RWPE2 (cell line): ENCODE data around the gene COPZ1.
A peak's percentile ranks its signal among the peaks of the same experiment; 100 is the strongest.

Experiments used
- ATAC-seq: fragments of 200-7000 bp; cut with Tn5 transposase; 3 replicates; pipeline ENCODE4 v1.9.1; 2021; ENCODE audit warnings: low read depth
- DNase-seq: peaks from one replicate; pipeline ENCODE4 v3.0.0-alpha.2; 2020; ENCODE audit warnings: low spot score
- H3K27ac ChIP-seq: fragments of 450-650 bp; 2 replicates; pipeline ENCODE4 v1.5.1; 2017; ENCODE audit warnings: mild to moderate bottlenecking; ENCODE audit not compliant: poor library complexity, severe bottlenecking
- H3K27me3 ChIP-seq: fragments of 250-450 bp; sonication (Bioruptor Pico); 2 replicates; pipeline ENCODE4 v1.5.1; 2021; ENCODE audit warnings: mild to moderate bottlenecking, moderate library complexity; ENCODE audit not compliant: insufficient read depth, poor library complexity, severe bottlenecking
- H3K36me3 ChIP-seq: fragments of 250-450 bp; sonication (Bioruptor Pico); 2 replicates; pipeline ENCODE4 v1.5.1; 2020; ENCODE audit warnings: low read depth, mild to moderate bottlenecking, moderate library complexity
- H3K4me1 ChIP-seq: fragments of 250-450 bp; sonication (Bioruptor Pico); 2 replicates; pipeline ENCODE4 v1.5.1; 2021; ENCODE audit warnings: mild to moderate bottlenecking, moderate library complexity; ENCODE audit not compliant: insufficient read depth, poor library complexity, severe bottlenecking
- H3K4me3 ChIP-seq: fragments of 250-450 bp; sonication (Bioruptor Pico); 2 replicates; pipeline ENCODE4 v1.5.1; 2021; ENCODE audit warnings: mild to moderate bottlenecking, moderate library complexity; ENCODE audit not compliant: severe bottlenecking
- H3K9me3 ChIP-seq: fragments of 250-450 bp; sonication (Bioruptor Pico); 2 replicates; pipeline ENCODE4 v1.5.1; 2021; ENCODE audit warnings: mild to moderate bottlenecking, moderate library complexity; ENCODE audit not compliant: severe bottlenecking
- CTCF ChIP-seq: fragments of 450-650 bp; IDR thresholded peaks from one replicate; pipeline ENCODE4 v1.5.1; 2017; ENCODE audit warnings: mild to moderate bottlenecking, moderate library complexity; ENCODE audit not compliant: poor library complexity, severe bottlenecking

COPZ1 gene

GRCh38 chr12:54324617-54325441 is at the start of gene COPZ1:
COPZ1 (plus strand) TSS chr12:54325131; CDS start chr12:54325164, 33 bp downstream.
- TF ChIP-seq CTCF = peak; percentile 96
- Histone ChIP-seq H3K4me1 (peaks cover 36% of the 10 kb centered on the region), H3K27ac (peak within 1 kb of the TSS; percentile 58), H3K4me3 (peak within 1 kb of the TSS; percentile 70), H3K9me3 (no peaks in the 10 kb centered on the region), H3K36me3 (peaks cover 21% of the 10 kb centered on the region), H3K27me3 (no peaks in the 10 kb centered on the region)
- peak; percentile 97 for ATAC-seq
- DNase-seq = peak; percentile 93

GRCh38 chr12:54276368-54276767 is 48.6 kb upstream of the COPZ1 start:
- Histone ChIP-seq H3K4me3 (no peak overlapping the region), H3K27ac (no peak overlapping the region), H3K36me3 (peaks cover 66% of the 10 kb centered on the region), H3K27me3 (no peaks in the 10 kb centered on the region), H3K4me1 (peaks cover 14% of the 10 kb centered on the region), H3K9me3 (no peaks in the 10 kb centered on the region)
- DNase-seq = no peak
- ATAC-seq = no peak
- TF ChIP-seq CTCF = no peak

- peak overlapping the region; percentile 60 for H3K4me3 ChIP-seq
- no peak for DNase-seq
- peak overlapping the region; percentile 86 for H3K27ac ChIP-seq
- peaks cover 68% of the 10 kb centered on the region for H3K36me3 ChIP-seq
- H3K4me1 ChIP-seq = peaks cover 21% of the 10 kb centered on the region
- no peaks in the 10 kb centered on the region for H3K27me3 ChIP-seq
- H3K9me3 ChIP-seq = no peaks in the 10 kb centered on the region
- no peak for TF ChIP-seq CTCF
- no peak for ATAC-seq
These were observed 47.1 kb upstream of the COPZ1 start for GRCh38 chr12:54277823-54278276.

GRCh38 chr12:54279227-54279631 is 45.7 kb upstream of the COPZ1 start:
- no peak for TF ChIP-seq CTCF
- H3K4me1 ChIP-seq = peaks cover 34% of the 10 kb centered on the region
- no peaks in the 10 kb centered on the region for H3K27me3 ChIP-seq
- ATAC-seq (no peak), DNase-seq (no peak)
- peak overlapping the region; percentile 86 for H3K27ac ChIP-seq
- H3K36me3 ChIP-seq = peaks cover 68% of the 10 kb centered on the region
- H3K9me3 ChIP-seq = no peaks in the 10 kb centered on the region
- H3K4me3 ChIP-seq = peak overlapping the region; percentile 60
